SJSA1 (cell line): ENCODE results near the gene SLC66A1. TPM values are rescaled to one million over a fixed set of nuclear protein-coding genes. Genes with fewer than 3 reads are reported as not detected.

ENCODE experiments used
- DNase-seq, 2 experiments: peaks; one replicate each; pipeline ENCODE4 v3.0.0-alpha.2; 2015 to 2020; ENCODE audit warnings: low spot score in 2 of 2, low read depth in 1 of 2
- H3K27ac ChIP-seq: fragments of 250-450 bp; sonication (Bioruptor Pico); 2 replicates; pipeline ENCODE4 v1.5.1; 2020; ENCODE audit warnings: mild to moderate bottlenecking, moderate library complexity
- H3K27me3 ChIP-seq: fragments of 250-450 bp; sonication (Bioruptor Pico); replicated peaks from 2 replicates; pipeline ENCODE4 v1.5.1; 2020; ENCODE audit warnings: mild to moderate bottlenecking, moderate library complexity
- H3K36me3 ChIP-seq: fragments of 250-450 bp; sonication (Bioruptor Pico); 2 replicates; pipeline ENCODE4 v1.5.1; 2020; ENCODE audit warnings: mild to moderate bottlenecking
- H3K4me1 ChIP-seq: fragments of 250-450 bp; sonication (Bioruptor Pico); replicated peaks from 2 replicates; pipeline ENCODE4 v1.6.1; 2021; ENCODE audit warnings: mild to moderate bottlenecking
- H3K4me3 ChIP-seq: fragments of 250-450 bp; sonication (Bioruptor Pico); 2 replicates; pipeline ENCODE4 v1.5.1; 2020; ENCODE audit warnings: mild to moderate bottlenecking
- H3K9me3 ChIP-seq: fragments of 250-450 bp; sonication (Bioruptor Pico); replicated peaks from 2 replicates; pipeline ENCODE4 v1.5.1; 2020; ENCODE audit warnings: mild to moderate bottlenecking
- total RNA-seq: library from RNA; depleted of rRNA; stranded (reverse); fragments of >200 nt; shearing (Covaris generic); gene quantifications from 2 replicates; pipeline ENCODE4 v1.2.3, GENCODE V29; 2014

Gene SLC66A1
- total RNA-seq, 1 experiment from 2014 or later: 14.8 TPM

GRCh38 chr1:19337289-19337688 lies 25.2 kb downstream of the SLC66A1 start:
- Histone ChIP-seq H3K4me3 (no peak overlapping the region), H3K4me1 (no peaks in the 10 kb centered on the region), H3K36me3 (peaks cover 47% of the 10 kb centered on the region), H3K27me3 (no peaks in the 10 kb centered on the region), H3K9me3 (no peaks in the 10 kb centered on the region), H3K27ac (no peak overlapping the region)
- DNase-seq: no peak

- H3K27ac ChIP-seq: no peak overlapping the region
Observed at GRCh38 chr1:19338323-19338762, 26.2 kb downstream of the SLC66A1 start.

GRCh38 chr1:19339214-19339861 lies 27.2 kb downstream of the SLC66A1 start:
- H3K36me3 ChIP-seq: peaks cover 67% of the 10 kb centered on the region
- no peaks in the 10 kb centered on the region for H3K27me3 ChIP-seq
- no peak overlapping the region for H3K4me3 ChIP-seq
- no peak for DNase-seq
- H3K27ac ChIP-seq: no peak overlapping the region
- no peaks in the 10 kb centered on the region for H3K4me1 ChIP-seq
- no peaks in the 10 kb centered on the region for H3K9me3 ChIP-seq

More at GRCh38 chr1:19338323-19338762, 26.2 kb downstream of the SLC66A1 start:
- no peak for DNase-seq
- Histone ChIP-seq H3K4me1 (no peaks in the 10 kb centered on the region), H3K27me3 (no peaks in the 10 kb centered on the region), H3K4me3 (no peak overlapping the region), H3K36me3 (peaks cover 57% of the 10 kb centered on the region), H3K9me3 (no peaks in the 10 kb centered on the region)

DNA sequence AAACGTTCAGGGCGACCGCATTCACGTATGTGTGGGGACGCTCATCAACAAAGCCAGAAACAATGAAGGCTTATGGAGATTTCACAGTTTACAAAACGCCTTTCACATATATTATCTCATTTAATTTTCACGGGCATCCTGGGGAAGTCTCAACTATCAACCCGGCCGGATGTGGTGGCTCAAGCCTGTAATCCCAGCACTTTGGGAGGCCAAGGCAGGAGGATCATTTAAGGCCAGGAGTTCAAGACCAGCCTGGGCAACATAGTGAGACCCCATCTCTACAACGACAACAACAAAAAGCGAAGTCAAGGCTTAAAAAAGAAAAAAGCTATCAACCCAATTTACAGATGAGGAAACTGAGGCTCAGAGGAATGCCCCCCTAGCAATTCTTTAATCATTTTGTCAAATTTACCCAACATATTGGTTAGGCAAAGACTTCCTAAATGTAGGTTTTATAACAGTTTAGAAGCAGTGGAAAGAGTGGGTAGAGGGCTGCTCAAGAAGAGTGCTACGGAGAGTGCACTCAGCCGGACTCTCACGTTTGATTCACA lies 28.3 kb downstream of the SLC66A1 start:
- H3K27me3 ChIP-seq: no peaks in the 10 kb centered on the region
- H3K27ac ChIP-seq: no peak overlapping the region
- peaks cover 79% of the 10 kb centered on the region for H3K36me3 ChIP-seq
- H3K9me3 ChIP-seq: no peaks in the 10 kb centered on the region
- H3K4me3 ChIP-seq: no peak overlapping the region
- H3K4me1 ChIP-seq: no peaks in the 10 kb centered on the region
- no peak for DNase-seq

GRCh38 chr1:19341201-19342061 lies 29.3 kb downstream of the SLC66A1 start:
- Histone ChIP-seq H3K9me3 (no peaks in the 10 kb centered on the region), H3K4me3 (no peak overlapping the region), H3K27me3 (no peaks in the 10 kb centered on the region), H3K27ac (no peak overlapping the region), H3K4me1 (no peaks in the 10 kb centered on the region), H3K36me3 (peaks cover 85% of the 10 kb centered on the region)
- DNase-seq: peak; percentile 49 to 76

GRCh38 chr1:19342062-19342750 lies 30.1 kb downstream of the SLC66A1 start:
- Histone ChIP-seq H3K36me3 (peaks cover 87% of the 10 kb centered on the region), H3K27ac (no peak overlapping the region), H3K4me1 (no peaks in the 10 kb centered on the region), H3K9me3 (no peaks in the 10 kb centered on the region), H3K27me3 (no peaks in the 10 kb centered on the region), H3K4me3 (no peak overlapping the region)
- DNase-seq: no peak

DNA sequence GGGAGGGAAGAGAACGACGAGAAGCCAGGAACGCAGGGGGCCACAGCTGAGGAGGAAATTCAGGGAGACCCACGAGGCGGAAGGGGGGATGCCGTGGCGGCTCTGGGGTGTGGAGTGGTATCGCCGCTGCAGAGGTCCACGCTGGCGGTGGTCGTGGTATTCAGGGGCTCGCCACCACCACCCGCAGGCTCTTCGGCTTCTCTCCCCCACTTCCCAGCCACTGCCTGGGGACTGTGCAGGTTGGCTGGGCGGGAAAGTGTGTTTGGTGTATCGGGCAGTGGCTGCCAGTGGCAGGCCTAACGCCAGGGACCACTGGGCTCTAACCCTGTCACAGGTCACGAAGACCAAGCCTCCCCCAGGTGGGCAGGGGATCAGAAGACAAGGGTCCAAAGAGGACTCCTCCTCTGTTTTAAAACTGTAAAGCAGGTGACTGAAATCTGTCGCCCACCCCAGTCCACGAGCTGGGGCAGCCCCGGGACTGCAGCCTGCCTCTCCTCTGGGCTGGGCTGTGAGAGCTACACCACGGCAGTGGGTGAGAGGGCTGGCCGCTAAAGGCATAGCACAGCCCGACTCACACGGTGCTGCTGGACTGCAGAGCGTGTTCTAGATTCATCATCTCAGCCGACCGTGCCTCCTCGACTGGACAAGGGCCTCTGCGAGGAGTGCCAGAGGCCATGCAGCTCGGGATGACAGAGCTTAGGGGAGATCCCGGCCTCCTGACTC lies 30.9 kb downstream of the SLC66A1 start:
- H3K4me3 ChIP-seq: no peak overlapping the region
- DNase-seq: no peak
- no peaks in the 10 kb centered on the region for H3K9me3 ChIP-seq
- H3K36me3 ChIP-seq: peaks cover 86% of the 10 kb centered on the region
- H3K4me1 ChIP-seq: no peaks in the 10 kb centered on the region
- H3K27me3 ChIP-seq: no peaks in the 10 kb centered on the region
- no peak overlapping the region for H3K27ac ChIP-seq

GRCh38 chr1:19343617-19344350 lies 31.7 kb downstream of the SLC66A1 start:
- peaks cover 83% of the 10 kb centered on the region for H3K36me3 ChIP-seq
- no peak for DNase-seq

DNA sequence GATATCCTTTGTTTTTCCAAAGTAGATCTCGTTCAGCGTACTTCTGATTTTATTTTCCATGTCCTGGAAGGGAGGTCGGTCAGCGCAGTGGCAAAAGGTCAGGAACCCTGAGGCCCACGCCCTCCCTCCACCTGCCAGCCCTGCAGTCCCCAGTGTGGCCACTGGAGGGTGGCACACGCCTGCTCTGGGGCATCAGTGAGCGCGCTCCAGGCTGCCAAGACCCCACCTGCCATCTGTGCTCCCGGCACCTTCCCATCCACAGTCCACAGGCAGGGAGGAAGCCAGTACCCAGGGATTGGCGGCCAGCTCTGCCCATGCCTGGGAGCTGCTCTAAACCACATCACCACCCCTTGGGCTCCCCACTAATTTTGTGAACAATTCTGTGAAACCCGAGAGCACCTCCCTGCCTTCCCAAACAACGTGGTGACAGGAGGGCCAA lies 32.3 kb downstream of the SLC66A1 start:
- DNase-seq: peak in 1 of 2 experiments; percentile 37
- Histone ChIP-seq H3K4me1 (no peaks in the 10 kb centered on the region), H3K4me3 (no peak overlapping the region), H3K27ac (no peak overlapping the region), H3K27me3 (no peaks in the 10 kb centered on the region), H3K9me3 (no peaks in the 10 kb centered on the region), H3K36me3 (peaks cover 86% of the 10 kb centered on the region)

More at GRCh38 chr1:19343617-19344350, 31.7 kb downstream of the SLC66A1 start:
- Histone ChIP-seq H3K27me3 (no peaks in the 10 kb centered on the region), H3K4me3 (no peak overlapping the region), H3K4me1 (no peaks in the 10 kb centered on the region), H3K9me3 (no peaks in the 10 kb centered on the region), H3K27ac (no peak overlapping the region)

DNA sequence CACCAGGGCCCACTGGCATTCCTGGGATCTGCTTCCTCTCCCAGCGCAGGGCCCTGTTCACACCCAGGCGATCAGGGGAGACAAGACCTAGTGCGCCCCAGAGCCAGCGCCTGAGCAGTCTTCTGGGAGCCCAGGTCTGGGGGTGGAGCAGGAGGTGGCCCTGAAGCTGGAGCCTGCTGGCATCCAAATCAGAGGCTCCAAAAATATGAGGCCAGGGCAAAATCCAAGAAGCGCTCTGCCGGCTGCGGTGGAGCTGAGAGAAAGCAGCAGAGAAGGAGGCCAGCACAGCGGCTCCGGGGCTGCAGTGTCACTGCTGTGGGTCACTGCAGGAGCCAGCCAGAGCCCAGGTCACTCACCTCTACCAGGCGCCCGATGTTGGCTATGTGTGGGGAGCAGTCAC lies 32.7 kb downstream of the SLC66A1 start:
- H3K4me1 ChIP-seq: no peaks in the 10 kb centered on the region
- no peak for DNase-seq
- H3K4me3 ChIP-seq: no peak overlapping the region
- H3K9me3 ChIP-seq: no peaks in the 10 kb centered on the region
- H3K36me3 ChIP-seq: peaks cover 86% of the 10 kb centered on the region
- H3K27me3 ChIP-seq: no peaks in the 10 kb centered on the region
- no peak overlapping the region for H3K27ac ChIP-seq

- Histone ChIP-seq H3K9me3 (no peaks in the 10 kb centered on the region), H3K27me3 (no peaks in the 10 kb centered on the region), H3K27ac (no peak overlapping the region), H3K4me1 (no peaks in the 10 kb centered on the region), H3K4me3 (no peak overlapping the region), H3K36me3 (peaks cover 86% of the 10 kb centered on the region)
- DNase-seq: no peak
Observed at GRCh38 chr1:19345391-19345790, 33.3 kb downstream of the SLC66A1 start.

GRCh38 chr1:19346026-19346425 lies 33.9 kb downstream of the SLC66A1 start:
- H3K4me3 ChIP-seq: no peak overlapping the region
- DNase-seq: no peak
- H3K36me3 ChIP-seq: peaks cover 83% of the 10 kb centered on the region
- no peaks in the 10 kb centered on the region for H3K4me1 ChIP-seq
- H3K27me3 ChIP-seq: no peaks in the 10 kb centered on the region
- no peak overlapping the region for H3K27ac ChIP-seq
- no peaks in the 10 kb centered on the region for H3K9me3 ChIP-seq
